Stimulated activated CD8-positive, alpha-beta memory T cell treated with anti-CD3 and anti-CD28 coated beads, Interleukin-15, amount 100 ng/mL, for 1 hour (primary cell): ENCODE data around the gene FBXO2.
A peak's percentile ranks its signal among the peaks of the same experiment; 100 is the strongest.

ENCODE experiments used
- DNase-seq: peaks from one replicate; pipeline ENCODE4 v3.0.0-alpha.2; 2020; ENCODE audit warnings: low read depth

FBXO2 gene, protein sequence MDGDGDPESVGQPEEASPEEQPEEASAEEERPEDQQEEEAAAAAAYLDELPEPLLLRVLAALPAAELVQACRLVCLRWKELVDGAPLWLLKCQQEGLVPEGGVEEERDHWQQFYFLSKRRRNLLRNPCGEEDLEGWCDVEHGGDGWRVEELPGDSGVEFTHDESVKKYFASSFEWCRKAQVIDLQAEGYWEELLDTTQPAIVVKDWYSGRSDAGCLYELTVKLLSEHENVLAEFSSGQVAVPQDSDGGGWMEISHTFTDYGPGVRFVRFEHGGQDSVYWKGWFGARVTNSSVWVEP

DNA sequence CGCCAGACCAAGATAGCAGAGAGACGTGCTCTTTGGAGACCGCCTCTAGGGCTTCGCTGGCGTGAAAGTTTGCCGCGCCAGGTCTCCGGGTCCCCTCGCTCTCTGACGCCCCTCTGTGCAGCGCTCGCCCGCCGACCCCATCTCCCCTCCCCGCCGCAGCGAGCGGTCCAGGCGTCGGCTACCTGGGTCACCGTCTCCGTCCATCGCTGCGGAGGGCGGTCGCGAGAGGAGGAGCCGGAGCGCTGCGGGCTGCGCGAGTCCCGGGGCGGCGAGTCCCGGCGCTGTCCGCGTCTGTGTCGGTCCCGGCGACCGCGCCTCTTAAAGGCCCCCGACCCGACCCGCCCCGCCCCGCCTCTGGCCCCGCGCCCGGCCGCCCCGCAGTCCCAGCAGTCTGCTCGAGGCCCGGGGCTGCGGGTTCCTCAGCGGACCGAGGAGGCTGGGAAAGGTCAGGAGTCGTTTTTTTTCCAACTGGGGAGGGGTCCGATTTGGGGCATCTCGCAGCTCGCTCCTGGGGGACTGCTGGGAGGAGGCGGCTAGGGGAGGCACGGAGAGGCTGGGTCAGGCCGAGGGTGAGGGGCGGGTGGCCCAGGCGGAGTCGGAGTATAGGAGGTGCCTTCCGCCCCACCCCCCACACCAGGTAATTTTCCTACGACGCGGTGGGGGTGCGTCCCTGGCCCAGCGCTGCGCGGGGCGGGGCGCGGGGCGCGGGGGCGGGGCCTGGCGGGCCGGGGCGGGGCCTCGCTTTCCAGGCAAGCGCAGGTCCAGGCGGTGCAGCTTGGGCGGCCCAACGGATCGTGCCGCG lies at the start of gene FBXO2, which contains the start of gene FBXO44:
Gene FBXO2, minus strand, starts transcription at position 293 of the 802 bp plus-strand sequence. Its CDS starts 89 bp downstream, at position 204.
Gene FBXO44, plus strand, starts transcription at position 741 of the 802 bp plus-strand sequence. CDS start 959 bp downstream, outside the sequence.
- peak; percentile 46 for DNase-seq

DNA sequence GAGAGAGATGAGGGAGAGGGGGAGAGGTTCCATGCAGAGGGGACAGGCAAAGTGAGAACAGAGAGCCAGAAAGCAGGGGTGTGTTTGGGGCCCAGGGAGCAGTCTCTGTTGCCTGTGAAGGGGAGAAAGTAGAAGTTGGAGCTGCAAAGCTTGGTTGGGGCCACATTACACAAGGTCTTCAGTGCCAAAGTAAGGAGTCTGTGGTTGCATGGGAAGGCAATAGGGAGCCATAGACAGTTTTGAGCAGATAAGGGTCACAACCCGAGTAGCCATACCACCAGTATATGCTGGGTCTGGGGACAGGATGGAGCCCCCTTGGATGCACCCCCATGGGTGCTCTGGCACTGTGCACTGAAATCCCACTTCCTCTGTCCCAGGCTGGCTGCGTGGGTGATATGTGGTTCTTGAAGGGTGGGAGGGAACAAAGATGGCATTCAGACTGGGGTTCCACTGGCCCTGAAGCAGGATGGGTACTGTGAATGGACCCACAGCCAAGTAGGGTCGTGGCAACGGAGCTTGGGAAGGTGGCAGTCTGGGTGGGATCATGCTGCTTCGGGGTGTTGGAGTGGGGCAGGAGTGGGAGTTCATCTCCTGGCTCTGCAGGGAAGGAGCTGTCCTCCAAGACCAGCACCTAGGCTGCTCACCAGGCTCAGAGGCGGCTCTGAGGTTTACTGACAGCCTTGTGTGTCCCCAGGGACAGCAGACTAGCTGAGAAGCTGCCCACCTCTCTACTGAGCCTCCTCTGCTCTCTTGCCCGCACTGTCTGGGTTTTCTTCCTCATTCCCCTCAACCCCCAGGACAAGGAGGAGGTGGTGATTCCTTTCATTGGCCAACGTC lies 49.3 kb upstream of the FBXO2 start:
- DNase-seq = no peak

DNA sequence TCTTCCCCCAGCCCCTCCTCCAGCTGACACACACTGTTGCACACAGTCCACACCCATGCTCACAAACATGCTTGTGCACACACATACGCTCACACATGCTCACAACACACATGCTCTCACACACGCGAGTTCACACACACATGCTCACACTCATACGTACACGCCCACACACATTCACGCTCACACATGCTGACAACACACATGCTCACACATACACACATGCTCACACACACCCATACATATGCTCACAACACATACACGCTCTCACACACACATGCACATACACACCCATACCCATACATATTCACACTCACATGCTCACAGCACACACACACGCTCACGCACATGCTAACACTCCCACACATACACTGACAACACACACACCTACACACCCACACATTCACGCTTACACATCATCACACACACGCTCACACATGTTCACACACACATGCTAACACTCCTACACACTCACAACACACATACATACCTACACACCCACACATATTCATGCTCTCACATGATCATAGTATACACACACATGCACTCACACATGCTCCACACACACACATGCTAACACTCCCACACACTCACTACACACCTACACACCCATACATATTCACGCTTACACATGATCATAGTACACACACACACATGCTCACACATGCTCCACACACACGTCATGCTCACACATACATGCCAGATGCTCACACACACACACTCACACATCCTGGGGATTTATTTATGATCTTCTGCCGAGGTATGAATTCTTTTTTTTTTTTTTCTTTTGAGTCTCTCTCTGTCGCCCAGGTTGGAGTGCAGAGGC lies 48.0 kb upstream of the FBXO2 start:
- no peak for DNase-seq

DNA sequence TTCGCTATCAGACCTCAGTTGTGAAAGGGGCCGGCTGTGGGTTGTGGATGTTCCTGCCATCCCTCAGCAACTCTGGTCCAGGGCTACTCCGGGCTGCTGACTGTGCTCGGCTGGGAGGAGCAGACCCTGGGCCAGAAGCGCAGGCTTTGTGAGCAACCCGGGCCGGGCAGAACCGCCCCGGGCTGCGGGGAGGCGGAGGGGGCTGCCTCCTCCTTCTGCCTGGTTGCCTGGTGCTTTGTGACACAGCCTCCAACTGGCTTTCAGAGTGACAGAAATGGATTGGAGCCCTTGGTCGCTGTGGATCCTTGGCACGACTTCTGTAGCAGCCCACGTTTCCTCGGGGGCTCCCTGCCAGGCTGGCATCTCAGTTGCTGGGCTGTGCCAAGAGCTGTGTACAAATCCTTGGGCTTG lies 47.3 kb upstream of the FBXO2 start:
- DNase-seq = no peak

DNA sequence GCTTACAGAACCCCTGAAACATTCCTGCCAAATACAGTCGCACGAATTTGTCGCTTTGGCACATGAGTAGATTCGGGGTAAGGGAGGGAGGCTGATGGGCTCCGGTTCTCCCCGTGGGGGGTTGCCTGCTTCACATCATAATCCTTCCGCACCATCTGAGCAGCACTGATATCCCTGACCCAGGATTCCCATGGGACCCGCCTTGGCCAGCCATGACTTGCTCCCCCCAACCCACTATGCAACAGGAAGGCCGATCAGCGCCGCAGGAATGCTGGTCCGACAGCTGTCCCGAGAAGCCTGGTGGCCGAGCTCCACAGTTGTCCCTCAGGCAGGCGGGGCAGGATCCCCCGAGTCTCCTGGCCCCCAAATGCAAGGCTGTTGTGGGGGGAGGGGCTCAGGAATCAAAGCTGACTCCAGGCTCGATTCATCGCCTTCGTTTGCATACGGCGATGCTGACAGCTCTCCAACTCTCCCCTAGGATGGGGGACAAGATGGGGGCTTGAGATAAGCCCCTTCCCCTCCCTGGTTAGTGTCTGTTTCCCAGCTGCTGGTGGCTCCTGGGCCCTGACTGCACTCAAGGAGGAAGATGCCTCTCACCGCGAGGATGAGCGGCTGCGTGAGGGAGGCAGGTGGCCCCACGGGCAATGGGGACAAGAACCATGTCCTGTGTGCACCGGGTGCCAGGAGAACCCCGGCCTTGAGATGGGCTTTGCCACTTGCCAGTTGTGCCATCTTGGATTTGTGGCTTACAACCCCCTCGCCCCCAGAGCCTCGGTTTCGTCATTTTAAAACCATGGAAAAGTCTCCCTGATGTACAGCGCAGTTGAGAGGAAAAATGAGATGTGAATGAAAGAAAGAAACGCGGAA lies 46.6 kb upstream of the FBXO2 start:
- no peak for DNase-seq

DNA sequence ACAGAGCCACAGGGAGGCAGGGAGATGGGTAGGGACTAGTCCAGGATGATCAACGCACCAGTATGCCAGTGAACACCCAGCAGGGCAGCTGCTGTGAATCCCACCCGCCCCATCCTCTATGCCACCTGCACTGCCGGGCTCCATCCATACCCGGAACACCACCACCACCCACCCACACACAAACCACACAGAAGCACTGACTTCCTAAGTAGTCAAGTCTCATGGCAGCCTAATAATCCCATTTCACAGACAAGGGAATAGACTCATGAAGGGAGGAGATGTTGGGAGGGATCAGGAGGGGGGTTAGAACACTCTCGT lies 43.6 kb upstream of the FBXO2 start:
- DNase-seq = no peak

DNA sequence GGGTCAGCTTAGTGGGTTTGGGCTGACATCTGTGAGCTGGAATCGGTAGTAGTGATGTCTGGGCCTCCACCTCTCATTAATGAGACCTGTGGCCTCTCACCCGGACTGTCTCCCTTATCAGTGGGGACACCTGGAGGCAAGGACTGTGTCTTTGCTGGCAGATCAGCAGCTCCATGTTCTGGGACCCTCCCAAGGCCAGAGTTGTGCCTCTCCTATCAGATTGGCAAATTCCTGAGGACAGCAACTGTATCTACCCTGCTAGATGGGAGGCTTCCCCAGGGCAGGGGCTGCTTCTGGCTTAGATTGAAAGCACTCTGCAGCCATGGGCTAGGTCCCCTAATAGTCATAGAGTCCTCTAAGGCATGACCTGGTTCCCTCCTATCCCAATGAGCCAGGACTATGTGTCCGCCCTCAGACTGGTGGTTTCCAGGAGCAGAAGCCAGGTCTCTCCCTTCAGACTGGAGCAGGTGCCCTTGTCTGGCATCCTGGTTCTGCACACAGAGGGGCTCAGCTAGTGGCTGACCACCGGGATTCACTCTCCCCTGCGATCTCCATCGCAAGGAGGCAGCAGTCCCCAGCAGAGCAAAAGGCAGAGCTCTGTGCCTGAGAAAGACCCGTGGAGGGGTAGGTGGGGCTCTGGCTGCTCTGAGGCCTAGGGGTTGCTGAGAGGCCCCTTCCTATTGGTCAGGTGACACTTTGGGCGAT lies 43.1 kb upstream of the FBXO2 start:
- no peak for DNase-seq

DNA sequence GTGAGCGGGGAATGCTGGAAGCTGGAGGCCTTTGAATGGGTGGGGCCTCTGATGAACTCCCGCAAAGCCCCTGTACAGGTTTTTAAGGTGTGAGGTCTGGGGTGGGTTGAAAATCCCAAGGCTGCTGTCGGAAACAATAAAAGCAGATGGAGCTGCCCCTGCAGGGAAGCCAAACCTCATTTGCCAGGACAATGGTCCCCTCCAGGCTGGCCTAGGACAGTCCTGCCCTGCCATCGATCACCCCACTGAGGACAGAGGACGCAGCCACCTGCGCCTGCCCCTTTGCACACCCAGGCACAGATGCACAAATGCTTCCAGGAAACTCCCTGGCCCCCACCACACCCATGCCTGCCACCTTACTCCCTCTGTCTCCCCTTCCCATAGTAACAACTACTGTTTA lies 41.6 kb upstream of the FBXO2 start:
- DNase-seq = no peak

DNA sequence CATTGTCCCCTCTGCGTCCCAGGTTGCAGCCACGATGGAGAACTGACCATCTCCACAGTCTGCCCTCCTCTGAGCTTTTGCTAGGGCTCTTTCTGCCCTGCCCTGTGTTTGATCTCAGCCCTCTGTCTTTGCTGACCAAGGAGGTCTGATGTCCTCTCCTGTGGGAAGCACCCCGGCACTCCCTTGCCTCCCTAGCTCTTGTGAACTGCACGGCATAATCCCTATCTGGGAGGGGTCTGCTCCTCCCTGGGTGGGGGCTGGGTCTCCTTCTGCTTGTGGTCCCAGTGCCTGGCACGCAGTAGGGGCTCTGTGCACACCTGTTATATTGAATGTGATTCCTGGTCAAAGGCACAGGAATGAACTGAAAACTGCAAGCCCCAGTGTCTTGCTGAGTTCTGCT lies 39.7 kb upstream of the FBXO2 start:
- DNase-seq = no peak

DNA sequence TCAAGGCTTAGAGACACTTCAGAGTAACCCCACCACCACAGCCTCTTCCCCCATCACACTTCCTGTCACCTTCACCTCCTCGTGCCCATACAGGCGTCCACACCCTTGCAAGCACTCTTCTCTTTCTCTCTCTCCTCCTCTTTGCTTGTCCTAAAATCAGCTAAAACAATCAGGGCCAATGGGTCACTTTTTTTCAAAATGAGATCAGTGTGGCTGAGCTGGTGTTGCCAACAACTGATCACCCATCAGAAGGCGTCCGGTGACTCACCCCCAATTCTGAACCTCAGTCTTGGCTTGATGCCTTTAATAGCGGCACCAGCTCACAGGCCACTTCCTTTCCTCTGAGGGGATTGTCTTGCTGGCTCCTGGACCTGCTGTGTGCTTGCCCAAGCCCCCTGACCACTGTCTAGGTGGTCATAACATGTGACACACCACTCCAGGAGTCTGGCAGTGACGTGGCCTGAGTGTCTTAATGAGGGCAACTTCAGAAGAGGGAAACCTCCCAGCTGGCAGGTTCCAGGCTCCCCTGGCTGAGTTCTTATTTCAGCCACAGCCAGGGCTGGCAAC lies 38.9 kb upstream of the FBXO2 start:
- peak; percentile 14 for DNase-seq

DNA sequence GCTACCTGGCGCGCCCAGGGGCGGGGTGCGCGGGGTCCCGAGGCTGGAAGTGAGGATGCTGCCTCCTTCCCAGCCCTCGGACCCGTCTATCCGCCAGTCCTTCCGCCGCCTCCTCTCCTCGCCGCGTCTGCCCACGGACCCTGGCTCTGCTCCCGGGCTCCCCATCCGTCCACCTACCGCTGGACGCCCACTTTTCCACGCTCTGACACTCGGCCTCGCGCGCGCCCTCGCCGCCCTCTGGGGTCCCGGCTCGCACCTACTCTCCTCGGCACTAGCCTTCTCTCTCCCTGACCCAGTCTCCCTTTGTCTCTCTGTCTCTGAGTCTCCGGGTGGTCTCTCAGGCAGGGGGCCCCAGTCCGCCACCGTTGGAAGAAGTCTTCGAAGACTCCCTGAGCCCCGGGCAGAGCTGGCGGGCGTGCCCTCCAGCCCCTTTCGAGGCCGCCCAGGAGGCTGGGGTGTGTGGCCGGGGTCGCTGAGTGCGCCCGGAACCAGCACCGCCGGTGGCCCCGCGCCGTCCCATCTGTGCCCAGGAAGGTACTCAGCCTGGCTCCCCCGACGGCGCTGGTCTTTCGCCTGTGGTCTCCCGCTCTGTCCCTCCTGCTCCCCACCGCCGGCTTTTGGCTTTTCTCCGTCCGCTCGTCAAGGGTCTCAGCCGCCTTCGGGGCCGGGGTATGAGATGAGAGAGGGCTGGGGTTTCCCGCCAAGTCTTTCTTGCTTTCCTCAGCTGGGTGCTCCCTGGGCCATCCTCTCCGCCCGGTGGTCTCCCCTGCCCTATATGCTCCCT lies 37.9 kb upstream of the FBXO2 start:
- no peak for DNase-seq

DNA sequence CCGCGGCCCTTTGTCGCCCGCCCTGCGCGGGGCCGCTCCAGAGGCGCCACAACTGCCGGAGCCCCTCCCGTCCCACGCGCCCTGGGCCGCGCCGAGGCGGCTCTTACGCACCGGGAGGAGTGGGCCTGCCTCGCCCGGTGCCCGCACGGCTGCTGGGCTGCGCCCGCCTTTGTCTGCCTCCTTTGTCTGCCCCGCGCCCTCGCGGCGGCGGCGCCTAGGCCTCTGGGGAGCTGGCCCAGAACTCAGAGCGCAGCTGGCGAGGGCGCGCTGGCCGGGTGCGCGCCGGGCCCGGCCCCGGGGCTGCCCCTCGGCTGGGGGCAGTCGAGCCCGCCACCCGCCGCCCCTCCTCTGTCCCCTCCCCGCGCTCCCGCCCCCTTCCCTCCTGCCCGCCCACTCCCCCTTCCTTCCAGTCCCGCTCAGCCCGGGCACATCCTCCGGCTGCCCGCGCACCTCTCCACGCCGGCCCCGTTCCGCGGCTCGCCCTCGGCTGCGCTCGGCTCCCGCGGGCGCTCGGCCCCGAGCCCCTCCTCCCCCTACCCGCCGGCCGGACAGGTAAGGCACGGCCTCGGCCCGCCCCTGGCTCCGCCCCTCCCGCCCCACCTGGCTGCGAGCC lies 37.2 kb upstream of the FBXO2 start, which contains the start of gene DRAXIN:
Gene DRAXIN, plus strand, starts transcription at position 409 of the 613 bp plus-strand sequence. CDS start 14,549 bp downstream, outside the sequence.
- DNase-seq = no peak

DNA sequence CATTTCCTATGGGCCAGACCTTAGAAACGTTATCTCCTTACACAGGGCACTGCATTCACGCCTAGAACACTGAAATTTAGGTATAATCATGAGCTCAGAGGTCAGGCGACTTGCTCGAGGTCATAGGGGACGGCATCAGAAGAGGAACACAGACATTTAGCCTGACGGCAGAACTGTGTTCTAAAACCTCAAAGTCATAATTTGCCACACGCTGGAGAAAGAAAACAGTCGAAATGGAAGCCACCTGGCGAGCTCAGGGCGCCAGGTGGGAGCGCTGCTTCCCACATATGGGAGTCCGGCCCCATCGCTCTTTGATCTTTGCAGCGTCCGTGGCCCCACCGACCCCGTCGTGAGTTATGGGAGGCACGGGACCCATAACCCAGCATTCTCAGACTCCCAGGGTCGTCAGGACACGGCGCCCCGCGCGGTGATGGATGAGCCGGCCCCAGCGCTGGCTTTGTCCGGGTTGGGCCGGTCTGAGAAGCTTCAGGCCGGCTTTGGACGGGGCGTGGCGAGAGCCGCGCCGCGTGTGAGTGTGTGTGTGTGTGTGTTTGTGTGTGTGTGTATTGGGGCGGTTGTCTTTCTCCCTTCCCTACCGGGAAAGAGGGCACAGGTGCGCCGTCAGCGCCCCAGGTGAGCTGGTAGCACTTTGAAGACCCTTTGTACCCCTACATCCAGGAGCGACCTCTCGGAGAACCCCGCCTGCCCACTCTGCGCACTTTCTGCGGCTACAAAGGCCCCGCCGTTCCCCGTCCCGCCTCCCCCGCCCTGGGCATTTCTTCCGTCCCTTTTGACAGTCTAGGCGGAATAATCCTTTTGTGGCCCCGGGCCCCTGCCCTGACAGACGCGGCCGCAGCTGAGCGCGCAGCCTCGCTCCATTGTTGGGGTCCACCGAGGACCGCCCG lies 36.4 kb upstream of the FBXO2 start:
- no peak for DNase-seq

DNA sequence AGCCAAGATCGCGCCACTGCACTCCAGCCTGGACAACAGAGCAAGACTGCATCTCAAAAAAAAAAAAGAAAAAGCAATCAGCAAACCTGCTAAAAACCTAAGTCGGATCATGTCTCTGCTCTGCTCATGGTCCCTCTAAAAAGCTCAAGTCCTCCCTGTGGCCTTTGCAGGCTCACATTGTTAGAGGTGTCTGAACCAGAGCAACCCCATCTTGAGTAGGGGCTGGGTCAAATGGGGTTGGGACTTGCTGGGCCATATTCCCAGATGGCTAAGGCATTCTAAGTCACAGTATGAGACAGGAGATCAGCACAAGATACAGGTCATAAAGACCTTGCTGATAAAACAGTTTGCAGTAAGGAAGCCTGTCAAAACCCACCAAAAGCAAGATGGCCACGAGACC lies 34.3 kb upstream of the FBXO2 start:
- DNase-seq = no peak

DNA sequence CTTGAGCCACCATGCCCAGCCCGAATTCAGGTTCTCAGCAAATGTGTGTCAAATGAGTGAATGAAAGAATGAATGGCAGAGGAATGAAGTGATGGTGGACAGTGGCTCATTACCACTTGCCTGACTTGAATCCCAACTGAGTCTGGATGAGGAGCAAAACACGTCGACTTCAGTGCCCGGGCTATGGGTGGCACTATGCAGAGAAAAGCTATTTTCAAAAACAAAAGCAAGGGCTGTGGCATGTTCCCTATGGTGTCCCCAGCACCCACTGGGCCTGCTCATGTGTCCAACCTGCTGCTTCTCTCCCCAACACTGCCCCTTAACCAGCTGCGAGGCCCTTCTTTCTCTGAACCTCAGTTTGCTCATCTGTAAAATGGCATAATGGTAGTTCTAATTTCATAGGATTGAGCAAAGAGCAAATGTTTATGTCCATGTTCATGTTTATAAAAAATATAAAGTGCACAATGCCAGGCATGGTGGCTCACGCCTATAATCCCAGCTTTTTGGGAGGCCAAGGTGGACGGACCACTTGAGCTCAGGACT lies 31.1 kb upstream of the FBXO2 start:
- no peak for DNase-seq

DNA sequence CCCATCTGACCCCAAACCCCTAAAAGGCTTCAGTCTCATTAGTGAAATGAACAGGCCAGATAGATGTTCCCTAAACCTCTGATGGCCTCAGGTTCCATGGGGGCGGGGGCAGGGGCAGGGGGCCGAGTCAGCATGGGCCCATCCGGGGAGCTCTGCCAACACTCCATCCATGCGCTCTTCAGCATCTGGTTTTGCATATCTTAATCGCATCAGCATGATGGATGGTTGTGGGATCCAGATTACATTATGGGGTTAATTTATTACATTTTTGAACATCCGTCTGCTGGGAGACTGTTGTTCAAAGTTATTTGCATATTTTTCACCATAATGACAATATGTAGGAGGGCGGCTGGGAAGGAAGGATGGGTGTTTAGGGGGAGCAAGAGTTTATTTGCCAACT lies 29.8 kb upstream of the FBXO2 start:
- DNase-seq = no peak

DNA sequence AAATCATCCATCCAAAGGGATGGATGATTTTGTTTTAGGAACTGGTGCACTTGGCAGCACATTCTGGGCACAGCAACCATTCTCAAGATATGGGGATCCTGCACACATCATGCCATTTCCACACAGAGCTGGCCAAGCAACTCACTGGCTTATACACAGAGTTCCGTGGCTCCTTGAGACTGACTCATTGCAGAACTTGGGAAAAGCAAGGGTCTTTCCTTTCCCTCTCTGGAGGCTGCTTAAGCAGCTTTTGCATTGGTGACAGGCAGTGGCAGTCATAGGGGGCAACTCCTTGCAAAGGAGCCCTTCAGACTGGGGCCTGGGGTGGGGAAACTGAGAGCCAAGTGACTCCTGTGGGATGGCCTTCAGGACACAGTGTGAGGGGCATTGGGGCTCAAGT lies 28.6 kb upstream of the FBXO2 start:
- no peak for DNase-seq
